Activated T-cell treated with anti-CD3 and anti-CD28 coated beads, Interleukin-2, amount 50 U/mL, for 72 hours (primary cell): Measurements from ENCODE around the gene KRTAP21-2. TPM values are rescaled to one million over a fixed set of nuclear protein-coding genes. Genes with fewer than 3 reads are reported as not detected.
A peak's percentile ranks its signal among the peaks of the same experiment; 100 is the strongest.
"Not testable (repeated sequence)": the region's sequence is repeated elsewhere in the genome, so short reads cannot be mapped to it uniquely, and the experiment has no call there.

Experiments
- ATAC-seq, 2 donors: fragments of 150-1000 bp; cut with Tn5 transposase; replicated peaks in 1 of 2; 2 replicates each; pipeline ENCODE4 v1.10.0; 2021; ENCODE audit warnings: moderate library complexity in 2 of 2, mild to moderate bottlenecking in 1 of 2
- DNase-seq, 2 donors: peaks; one replicate each; pipeline ENCODE4 v3.0.0; 2021 to 2022; ENCODE audit warnings: mixed read lengths in 1 of 2
- H3K27ac Mint-ChIP-seq: one replicate; pipeline ENCODE4 v1.8.0; 2022; ENCODE audit warnings: mild to moderate bottlenecking, moderate library complexity, mixed read lengths
- H3K27me3 Mint-ChIP-seq: one replicate; pipeline ENCODE4 v1.8.0; 2022; ENCODE audit warnings: low read depth, mixed read lengths
- H3K36me3 Mint-ChIP-seq, 2 donors: one replicate each; pipeline ENCODE4 v1.8.0; 2022; ENCODE audit warnings: mixed read lengths in 2 of 2, mild to moderate bottlenecking in 1 of 2; ENCODE audit not compliant: insufficient read depth in 2 of 2
- H3K4me1 Mint-ChIP-seq: one replicate; pipeline ENCODE4 v1.8.0; 2022; ENCODE audit warnings: low read depth, mixed read lengths
- H3K4me3 Mint-ChIP-seq, 2 donors: one replicate each; pipeline ENCODE4 v1.8.0; 2022; ENCODE audit warnings: mild to moderate bottlenecking in 2 of 2, mixed read lengths in 2 of 2, moderate library complexity in 2 of 2
- H3K9me3 Mint-ChIP-seq, 2 donors: one replicate each; pipeline ENCODE4 v1.8.0; 2022; ENCODE audit warnings: mixed read lengths in 2 of 2
- total RNA-seq, 2 donors: library from RNA; stranded (reverse); gene quantifications; one replicate each; pipeline ENCODE4 v1.2.3, GENCODE V29; 2022

KRTAP21-2 gene
- total RNA-seq: not detected

DNA sequence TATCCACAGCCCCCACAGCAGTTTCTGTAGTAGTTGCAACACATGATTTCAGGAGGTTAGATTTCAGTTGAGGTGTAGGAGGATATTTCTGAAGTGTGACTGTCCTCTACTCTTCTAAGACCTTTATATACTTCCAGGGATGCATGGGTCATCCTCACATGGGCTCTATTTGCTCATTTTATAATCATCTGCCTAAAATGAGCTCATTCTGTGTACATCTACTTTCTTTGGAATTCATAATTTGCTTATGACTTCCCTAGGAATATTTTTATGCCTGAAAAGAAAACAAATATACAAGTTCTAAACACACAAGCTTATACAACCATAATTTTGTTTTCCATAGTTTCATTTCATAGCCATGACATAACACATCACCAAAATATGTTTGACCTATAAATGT, at the start of gene KRTAP21-2:
Gene KRTAP21-2, minus strand, starts transcription at position 101 of the 400 bp plus-strand sequence. Its CDS starts 57 bp downstream, at position 44.
- no peak within 1 kb of the TSS for H3K27ac Mint-ChIP-seq
- DNase-seq (no peak), ATAC-seq (no peak)
- H3K27me3 Mint-ChIP-seq: peaks cover 5% of the 10 kb centered on the region
- peaks cover 3 to 4% of the 10 kb centered on the region in 2 donors for H3K9me3 Mint-ChIP-seq
- H3K4me1 Mint-ChIP-seq: no peaks in the 10 kb centered on the region
- no peaks in the 10 kb centered on the region for H3K36me3 Mint-ChIP-seq
- H3K4me3 Mint-ChIP-seq: no peak within 1 kb of the TSS

GRCh38 chr21:30793581-30794314, 46.7 kb upstream of the KRTAP21-2 start:
- no peak for ATAC-seq

DNA sequence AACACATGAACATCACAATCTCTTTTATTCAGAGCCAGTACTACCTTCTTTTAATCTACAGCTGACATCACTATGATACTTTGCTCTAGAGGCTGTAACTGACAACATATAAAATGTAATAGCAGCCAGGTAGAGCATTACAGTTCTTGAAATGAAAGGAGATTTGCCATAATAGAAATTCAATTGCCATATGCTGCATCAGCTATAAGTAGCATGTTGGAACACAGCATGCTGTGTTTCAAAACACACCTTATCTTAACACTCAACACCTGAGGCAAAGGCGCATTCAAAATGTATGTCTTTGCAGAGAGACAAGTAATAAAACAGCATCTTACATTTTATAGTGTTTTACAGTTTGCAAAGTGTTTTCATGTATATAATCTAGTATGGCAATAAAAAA, 32.2 kb upstream of the KRTAP21-2 start:
- no peaks in the 10 kb centered on the region for H3K9me3 Mint-ChIP-seq
- no peak overlapping the region for H3K27ac Mint-ChIP-seq
- H3K36me3 Mint-ChIP-seq: no peaks in the 10 kb centered on the region
- H3K4me3 Mint-ChIP-seq: no peak overlapping the region
- no peak for ATAC-seq
- no peaks in the 10 kb centered on the region for H3K4me1 Mint-ChIP-seq
- H3K27me3 Mint-ChIP-seq: peaks cover 5% of the 10 kb centered on the region
- DNase-seq: no peak

More at GRCh38 chr21:30793581-30794314, 46.7 kb upstream of the KRTAP21-2 start:
- no peak overlapping the region for H3K27ac Mint-ChIP-seq
- no peak for DNase-seq
- no peak overlapping the region for H3K4me3 Mint-ChIP-seq
- no peaks in the 10 kb centered on the region for H3K36me3 Mint-ChIP-seq
- no peaks in the 10 kb centered on the region for H3K27me3 Mint-ChIP-seq
- no peaks in the 10 kb centered on the region for H3K9me3 Mint-ChIP-seq
- H3K4me1 Mint-ChIP-seq: no peaks in the 10 kb centered on the region

- Mint-ChIP-seq H3K27me3 (no peaks in the 10 kb centered on the region), H3K4me1 (no peaks in the 10 kb centered on the region), H3K4me3 (no peak overlapping the region), H3K27ac (no peak overlapping the region), H3K9me3 (peaks cover 0 to 2% of the 10 kb centered on the region in 2 donors), H3K36me3 (no peaks in the 10 kb centered on the region)
- ATAC-seq (no peak), DNase-seq (no peak)
These were observed 22.8 kb upstream of the KRTAP21-2 start for GRCh38 chr21:30769724-30770431.

DNA sequence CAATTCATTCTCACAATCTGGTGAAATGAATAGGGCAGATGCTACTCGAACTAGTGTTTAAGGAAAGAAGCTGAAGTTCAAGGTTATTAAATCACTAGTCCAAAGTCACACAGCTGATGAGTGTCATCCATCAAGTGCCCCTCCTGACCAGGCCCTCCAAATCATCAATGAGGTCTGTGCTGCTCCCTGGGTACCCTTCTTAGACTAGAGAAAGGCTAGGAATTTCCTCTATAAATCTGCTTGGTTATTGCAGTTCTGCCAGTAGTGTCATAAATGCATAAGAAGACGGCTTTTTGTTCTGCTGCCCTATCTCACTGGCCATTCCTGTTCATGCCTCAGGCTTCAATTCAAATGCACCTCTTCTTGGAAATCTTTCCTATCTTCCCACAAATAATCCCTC, 13.7 kb upstream of the KRTAP21-2 start:
- Mint-ChIP-seq H3K4me1 (no peaks in the 10 kb centered on the region), H3K36me3 (no peaks in the 10 kb centered on the region)
- ATAC-seq: no peak

DNA sequence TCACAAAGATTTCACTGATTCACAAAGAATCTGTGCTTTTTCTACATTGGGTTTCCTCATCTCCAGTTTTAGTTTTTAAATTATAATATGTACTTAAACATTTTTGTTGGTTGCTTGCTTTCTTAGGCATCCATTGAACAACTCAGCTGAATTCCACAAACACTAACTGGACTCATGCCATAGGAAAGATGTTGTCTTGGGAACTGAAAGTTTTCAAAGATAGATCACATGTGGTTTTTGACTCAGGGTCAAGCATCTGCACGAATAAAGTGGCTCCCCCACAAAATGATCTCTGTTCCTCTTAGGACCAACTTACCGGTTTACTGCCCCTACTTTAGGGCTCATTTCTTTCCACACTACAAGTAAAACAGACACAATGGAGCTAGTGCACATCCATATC, 11.2 kb upstream of the KRTAP21-2 start:
- no peak overlapping the region for H3K4me3 Mint-ChIP-seq
- H3K36me3 Mint-ChIP-seq: no peaks in the 10 kb centered on the region
- ATAC-seq (no peak), DNase-seq (no peak)
- H3K27ac Mint-ChIP-seq: no peak overlapping the region
- H3K9me3 Mint-ChIP-seq: peaks cover 2% of the 10 kb centered on the region in 2 donors
- H3K4me1 Mint-ChIP-seq: no peaks in the 10 kb centered on the region
- H3K27me3 Mint-ChIP-seq: peaks cover 7% of the 10 kb centered on the region

More for the DNA sequence above, 13.7 kb upstream of the KRTAP21-2 start:
- no peak for DNase-seq
- Mint-ChIP-seq H3K27ac (no peak overlapping the region), H3K4me3 (no peak overlapping the region), H3K9me3 (peaks cover 2% of the 10 kb centered on the region in 2 donors), H3K27me3 (peaks cover 7% of the 10 kb centered on the region)

DNA sequence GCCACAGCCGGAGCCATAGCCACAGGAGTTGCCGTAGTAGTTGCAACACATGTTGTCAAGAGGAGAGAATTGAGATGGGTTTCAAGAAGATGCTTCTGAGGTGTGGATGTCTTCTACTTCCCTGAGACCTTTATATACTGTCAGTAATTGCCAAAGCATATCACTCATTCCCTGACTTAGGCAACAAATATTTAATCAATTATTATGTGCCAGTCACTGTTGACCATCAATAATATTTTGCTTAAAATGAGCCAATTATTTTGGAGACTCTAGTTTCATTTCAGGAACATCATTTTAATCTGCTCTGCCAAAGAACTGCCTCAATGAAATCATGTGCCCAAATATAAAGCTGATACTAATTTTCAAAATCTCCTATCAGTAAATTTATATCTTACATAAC, 8.3 kb upstream of the KRTAP21-2 start, which contains the start of gene KRTAP21-1:
Gene KRTAP21-1, minus strand, starts transcription at position 101 of the 400 bp plus-strand sequence. Its CDS starts 50 bp downstream, at position 51.
- H3K27me3 Mint-ChIP-seq, H3K4me1 Mint-ChIP-seq, H3K4me3 Mint-ChIP-seq, H3K9me3 Mint-ChIP-seq, H3K27ac Mint-ChIP-seq, H3K36me3 Mint-ChIP-seq, DNase-seq, ATAC-seq: not testable (repeated sequence)

DNA sequence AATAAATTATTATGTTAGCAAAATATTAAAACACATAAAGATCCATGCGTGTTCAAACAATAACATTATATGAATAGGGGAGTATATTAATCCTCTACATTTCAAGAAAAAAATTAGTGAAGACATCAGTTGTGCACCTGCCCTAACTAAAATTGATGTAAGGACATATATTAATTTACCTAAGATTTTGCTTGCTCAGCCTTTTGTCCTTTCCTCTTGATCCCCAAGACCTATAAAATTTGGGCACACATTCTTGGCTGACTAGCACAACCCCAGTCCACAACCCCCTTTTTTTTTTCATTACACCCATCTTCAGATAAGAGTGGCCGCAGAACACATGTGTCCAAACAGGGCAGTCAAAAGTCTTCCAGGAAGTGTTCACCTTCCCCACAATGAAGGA, 6.6 kb downstream of the KRTAP21-2 start:
- ATAC-seq: no peak

DNA sequence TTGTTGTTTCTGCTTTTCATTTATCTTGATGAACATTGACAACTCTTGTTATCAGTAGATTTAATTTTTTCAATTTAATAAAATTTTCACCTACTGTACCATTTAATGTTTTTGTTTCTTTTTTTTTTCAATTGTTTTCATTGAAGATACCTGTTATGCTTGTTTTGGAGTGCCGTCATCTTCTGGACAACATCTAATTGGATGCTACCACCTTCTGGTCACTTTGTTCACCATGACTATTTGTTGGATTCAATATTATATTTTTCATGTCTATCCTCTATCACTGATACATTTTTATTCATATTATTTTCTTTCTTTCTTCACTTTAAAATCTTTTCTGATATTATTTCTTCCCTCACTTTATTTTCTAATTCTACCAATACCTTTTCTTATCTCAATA, 14.0 kb downstream of the KRTAP21-2 start:
- ATAC-seq (no peak), DNase-seq (no peak)
- peaks cover 15% of the 10 kb centered on the region for H3K27me3 Mint-ChIP-seq
- H3K27ac Mint-ChIP-seq: no peak overlapping the region
- peaks cover 1 to 5% of the 10 kb centered on the region in 2 donors for H3K9me3 Mint-ChIP-seq
- no peak overlapping the region for H3K4me3 Mint-ChIP-seq
- no peaks in the 10 kb centered on the region for H3K36me3 Mint-ChIP-seq
- no peaks in the 10 kb centered on the region for H3K4me1 Mint-ChIP-seq

More for the DNA sequence above, 6.6 kb downstream of the KRTAP21-2 start:
- no peak for DNase-seq
- H3K36me3 Mint-ChIP-seq: no peaks in the 10 kb centered on the region
- H3K27ac Mint-ChIP-seq: no peak overlapping the region
- no peaks in the 10 kb centered on the region for H3K9me3 Mint-ChIP-seq
- H3K4me1 Mint-ChIP-seq: no peaks in the 10 kb centered on the region
- H3K27me3 Mint-ChIP-seq: peaks cover 14% of the 10 kb centered on the region
- H3K4me3 Mint-ChIP-seq: no peak overlapping the region

GRCh38 chr21:30726726-30727125, 20.3 kb downstream of the KRTAP21-2 start:
- Mint-ChIP-seq H3K27ac (no peak overlapping the region), H3K9me3 (peaks cover 1 to 12% of the 10 kb centered on the region in 2 donors), H3K4me1 (no peaks in the 10 kb centered on the region), H3K36me3 (no peaks in the 10 kb centered on the region), H3K27me3 (peaks cover 38% of the 10 kb centered on the region), H3K4me3 (no peak overlapping the region)
- DNase-seq: no peak
- ATAC-seq: no peak

DNA sequence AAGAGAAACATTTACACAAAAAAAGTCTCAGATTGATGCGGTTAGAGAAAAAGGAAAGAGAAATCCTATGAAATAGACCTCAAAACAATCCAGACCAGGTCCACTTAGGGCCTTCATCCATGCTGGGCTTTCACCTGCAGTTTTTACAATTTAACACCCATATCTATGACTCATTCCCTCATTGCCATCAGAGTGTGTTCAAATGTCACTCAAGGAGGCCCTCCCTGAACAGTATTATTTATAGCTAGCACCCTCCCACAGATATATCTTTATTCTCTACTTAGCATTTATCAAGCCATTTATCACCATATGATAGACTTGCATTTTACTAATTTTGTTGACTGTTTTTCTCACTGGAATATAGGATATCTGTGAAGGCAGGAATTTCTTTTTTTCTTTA, 27.7 kb downstream of the KRTAP21-2 start:
- H3K36me3 Mint-ChIP-seq: peaks cover 3 to 4% of the 10 kb centered on the region in 2 donors
- DNase-seq (no peak), ATAC-seq (no peak)
- H3K9me3 Mint-ChIP-seq: peaks cover 2 to 3% of the 10 kb centered on the region in 2 donors
- peaks cover 17% of the 10 kb centered on the region for H3K27me3 Mint-ChIP-seq
- H3K4me3 Mint-ChIP-seq: no peak overlapping the region
- peak overlapping the region; percentile 91 for H3K27ac Mint-ChIP-seq
- H3K4me1 Mint-ChIP-seq: peaks cover 30% of the 10 kb centered on the region

GRCh38 chr21:30718239-30718909, 28.7 kb downstream of the KRTAP21-2 start, which contains the start of gene KRTAP21-3:
Gene KRTAP21-3, minus strand, starts transcription at chr21:30718777. Its CDS starts 18 bp downstream, at chr21:30718759.
- Mint-ChIP-seq H3K36me3 (peaks cover 3 to 4% of the 10 kb centered on the region in 2 donors), H3K27ac (peak within 1 kb of the TSS; percentile 91), H3K27me3 (peaks cover 9% of the 10 kb centered on the region), H3K4me3 (peak within 1 kb of the TSS; percentile 26 to 40), H3K4me1 (peaks cover 30% of the 10 kb centered on the region), H3K9me3 (peaks cover 2 to 4% of the 10 kb centered on the region in 2 donors)
- ATAC-seq: peak; percentile 94 to 97
- peak; percentile 15 to 45 for DNase-seq

DNA sequence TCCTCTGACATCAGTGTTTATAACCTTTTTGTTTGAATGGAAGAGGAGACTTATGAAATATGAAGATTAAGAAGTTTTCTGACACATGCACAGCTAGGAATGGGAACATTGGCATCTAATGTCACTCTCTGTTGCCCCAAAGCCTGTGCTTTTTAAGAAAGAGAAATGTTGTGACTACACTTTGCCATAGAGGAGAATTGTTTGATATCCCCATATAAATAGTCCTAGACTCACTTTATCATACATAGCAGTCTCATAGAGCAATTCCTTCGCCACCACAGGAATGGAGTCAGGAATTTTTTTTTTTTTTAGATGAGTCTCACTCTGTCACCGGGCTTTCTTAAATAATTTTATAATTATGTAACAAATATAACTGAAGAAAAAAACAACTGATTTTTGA, 30.0 kb downstream of the KRTAP21-2 start:
- H3K4me1 Mint-ChIP-seq: peaks cover 30% of the 10 kb centered on the region
- no peaks in the 10 kb centered on the region for H3K27me3 Mint-ChIP-seq
- H3K36me3 Mint-ChIP-seq: peaks cover 3 to 8% of the 10 kb centered on the region in 2 donors
- peaks cover 6% of the 10 kb centered on the region in 2 donors for H3K9me3 Mint-ChIP-seq
- ATAC-seq (no peak), DNase-seq (no peak)
- H3K4me3 Mint-ChIP-seq: peak overlapping the region in 1 of 2 donors; percentile 2
- H3K27ac Mint-ChIP-seq: peak overlapping the region; percentile 9
